ENCODE data around the gene CDKAL1.

- no peak for TF ChIP-seq POLR2AphosphoS5 (IDR thresholded peaks at IDR 0.05; ENCODE audit: low read depth, low read length)
- TF ChIP-seq REST (IDR thresholded peaks at IDR 0.05; ENCODE audit: insufficient read depth in 1 of 2, low read depth in 2 of 2, low read length in 2 of 2) = no peak
- TF ChIP-seq SIN3A (IDR thresholded peaks at IDR 0.05; ENCODE audit: borderline replicate concordance, insufficient read depth, low read length) = no peak
- TF ChIP-seq TAF1 (IDR thresholded peaks at IDR 0.05; ENCODE audit: borderline replicate concordance, insufficient read depth, low read length) = no peak
- no peak for TF ChIP-seq FOXP2 (optimal IDR thresholded peaks at IDR 0.05; ENCODE audit: borderline replicate concordance, extremely low read depth, extremely low read length, insufficient read depth)
Observed at GRCh38 chr6:20801595-20801994, 267.3 kb downstream of the CDKAL1 start.
